Stimulated activated naive CD8-positive, alpha-beta T cell treated with anti-CD3 and anti-CD28 coated beads, Interleukin-15, Interleukin-2, amounts not matched to agents 100 U/mL and 50 U/mL, for 24 hours (primary cell): ENCODE results near the gene TRHDE.
"Not testable (repeated sequence)": the region's sequence is repeated elsewhere in the genome, so short reads cannot be mapped to it uniquely, and the experiment has no call there.

Experiments
- ATAC-seq: fragments of 150-1000 bp; cut with Tn5 transposase; one replicate; pipeline ENCODE4 v1.10.0; 2021
- DNase-seq: peaks from one replicate; pipeline ENCODE4 v3.0.0; 2021

Gene TRHDE

DNA sequence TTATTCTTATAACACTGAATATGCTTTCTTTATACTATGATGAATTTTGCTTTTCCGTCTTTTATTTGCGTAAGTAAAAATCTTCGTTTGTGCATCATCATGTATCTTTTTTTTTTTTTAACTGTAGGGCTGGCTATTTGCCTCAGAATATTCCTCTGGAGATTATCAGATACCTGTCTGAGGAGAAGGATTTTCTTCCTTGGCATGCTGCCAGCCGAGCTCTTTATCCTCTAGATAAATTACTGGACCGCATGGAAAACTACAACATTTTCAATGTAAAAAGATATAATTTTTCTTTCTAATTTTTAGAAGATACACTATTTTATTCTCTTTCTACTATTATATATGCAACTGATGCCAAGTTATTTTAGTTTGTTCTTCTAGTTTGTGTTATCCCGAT, 346.6 kb downstream of the TRHDE start:
- ATAC-seq: no peak
- no peak for DNase-seq

DNA sequence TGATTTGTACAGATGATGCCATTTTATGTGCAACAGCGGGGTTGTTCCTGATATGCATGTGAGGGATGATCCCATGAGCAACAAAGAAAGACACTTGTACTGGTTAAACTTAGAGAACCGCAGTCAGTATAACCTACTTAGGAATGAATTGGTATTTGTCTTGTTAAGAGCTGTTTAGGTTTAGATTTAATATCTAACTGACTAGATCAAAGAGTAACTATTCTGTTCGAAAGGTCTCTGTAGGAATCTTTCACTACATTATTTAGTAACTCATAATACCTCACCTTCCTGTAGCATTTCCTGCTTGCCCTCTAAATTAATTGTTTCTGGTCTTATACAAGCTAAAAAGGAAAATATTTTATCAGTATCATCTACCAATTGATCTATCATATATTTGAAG, 350.4 kb downstream of the TRHDE start:
- ATAC-seq: no peak
- no peak for DNase-seq

GRCh38 chr12:72631926-72632685, 359.9 kb downstream of the TRHDE start:
- ATAC-seq (no peak), DNase-seq (no peak)

DNA sequence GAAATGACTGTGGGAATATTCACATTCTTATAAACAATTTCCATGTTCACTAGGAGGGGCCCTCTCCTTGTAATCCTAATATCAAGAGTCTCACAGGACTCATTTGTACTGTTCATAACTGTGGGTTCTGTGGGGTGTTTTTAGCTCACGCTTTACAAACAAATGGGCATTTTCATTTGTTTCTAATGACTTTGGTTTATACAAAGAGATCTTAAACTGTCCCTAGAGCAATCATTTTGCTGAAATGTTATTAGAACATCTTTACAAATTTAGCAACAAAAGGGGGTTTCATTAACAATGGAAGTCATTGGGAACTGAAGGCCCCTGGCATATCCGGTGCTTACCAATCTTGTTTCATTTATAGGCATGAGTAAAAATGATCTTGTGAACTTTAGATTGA, 370.5 kb downstream of the TRHDE start:
- ATAC-seq (no peak), DNase-seq (no peak)

DNA sequence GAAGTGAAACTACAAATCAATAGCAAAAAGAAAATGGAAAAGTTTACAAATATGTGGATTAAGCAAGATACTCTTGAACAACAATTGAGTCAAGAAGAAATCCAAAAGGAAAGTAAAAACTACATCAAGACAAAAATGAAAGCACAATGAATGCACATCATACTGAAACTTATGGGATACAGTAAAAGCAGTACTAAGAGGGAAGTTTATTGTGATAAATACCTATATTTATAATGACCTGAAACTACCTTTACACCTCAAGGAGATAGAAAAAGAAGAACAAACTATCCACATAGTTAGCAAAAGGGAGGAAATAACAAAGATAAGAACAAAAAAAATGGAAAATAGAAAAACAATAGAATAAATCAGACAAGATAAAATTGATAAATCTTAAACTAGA, 375.0 kb downstream of the TRHDE start:
- no peak for ATAC-seq
- no peak for DNase-seq

GRCh38 chr12:72658615-72659014, 386.4 kb downstream of the TRHDE start:
- ATAC-seq (no peak), DNase-seq (no peak)

GRCh38 chr12:72660174-72660573, 388.0 kb downstream of the TRHDE start:
- DNase-seq, ATAC-seq: not testable (repeated sequence)

DNA sequence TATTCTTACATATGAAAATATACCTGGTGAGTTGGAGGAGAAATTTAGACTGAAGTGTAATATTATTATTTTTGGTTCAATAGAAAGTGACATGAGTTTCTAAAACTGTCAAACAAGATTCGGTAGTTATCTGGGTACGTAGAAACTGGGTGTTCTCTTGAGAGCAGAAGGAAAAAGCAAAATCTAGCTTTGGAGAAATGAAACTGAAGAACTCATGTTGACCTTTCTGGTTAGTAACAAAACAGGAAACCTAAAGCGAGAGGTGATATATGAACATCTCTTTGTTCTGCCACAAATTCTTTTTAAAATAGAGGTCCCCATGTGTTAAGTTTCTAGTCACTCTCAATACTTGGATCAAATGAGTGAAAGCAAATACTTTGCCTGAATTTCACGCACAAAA, 401.7 kb downstream of the TRHDE start:
- DNase-seq (no peak), ATAC-seq (no peak)

DNA sequence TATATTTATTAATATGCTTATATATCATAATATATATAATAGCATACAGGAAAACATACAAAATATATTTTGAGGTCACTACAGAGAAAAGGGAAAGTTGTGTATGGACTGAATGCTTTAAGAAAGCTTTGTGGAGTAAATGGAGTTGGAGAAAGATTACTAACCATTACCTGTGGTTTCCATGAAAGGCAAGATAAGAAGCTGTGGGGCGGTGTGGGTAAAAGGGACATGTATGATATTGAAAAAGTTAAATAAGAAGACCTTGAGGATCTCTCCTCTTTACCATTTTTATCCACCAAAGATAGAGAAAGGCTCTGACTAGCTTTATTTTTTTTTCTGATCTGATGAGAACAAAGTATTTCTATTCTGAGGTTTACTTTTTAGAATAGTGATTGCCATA, 404.4 kb downstream of the TRHDE start:
- ATAC-seq: no peak
- no peak for DNase-seq

DNA sequence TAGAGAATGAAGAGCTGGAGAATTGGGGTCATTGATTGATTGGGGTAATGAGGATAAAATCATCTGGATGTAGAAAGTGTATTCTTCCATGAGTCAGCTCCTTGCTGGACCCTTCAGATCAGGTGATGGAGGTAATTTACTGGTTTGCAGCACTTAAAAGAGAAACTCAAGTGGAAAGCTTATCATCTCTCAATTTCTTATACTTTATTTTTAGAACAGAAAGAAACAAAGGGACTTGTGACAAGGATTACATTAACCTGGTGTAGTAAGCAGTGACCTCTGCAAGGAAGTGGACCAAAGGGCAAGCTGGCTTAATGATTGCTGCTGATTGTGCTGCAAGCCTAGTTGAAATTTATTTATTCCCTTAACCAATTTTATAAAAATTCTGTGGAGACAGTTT, 405.0 kb downstream of the TRHDE start:
- ATAC-seq: no peak
- DNase-seq: no peak

DNA sequence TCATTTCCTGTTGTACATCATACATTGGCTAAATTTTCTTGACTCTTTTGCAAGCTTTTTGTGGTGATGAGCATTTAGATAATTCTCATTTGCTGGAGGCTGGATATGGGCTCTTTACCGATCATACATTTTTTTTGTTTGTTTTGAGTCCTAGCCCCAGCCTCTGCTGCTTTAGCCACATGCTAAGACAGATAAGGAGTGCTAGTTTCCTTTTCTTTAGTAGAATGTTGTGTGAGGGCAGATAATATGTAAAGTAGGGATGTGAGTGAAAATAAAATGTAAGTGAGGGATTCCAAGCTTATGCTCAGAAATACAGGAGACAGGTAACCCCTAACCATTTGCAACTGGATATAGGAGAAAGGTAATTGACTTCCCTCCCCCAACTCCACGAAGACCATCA, 405.7 kb downstream of the TRHDE start:
- DNase-seq (no peak), ATAC-seq (no peak)

DNA sequence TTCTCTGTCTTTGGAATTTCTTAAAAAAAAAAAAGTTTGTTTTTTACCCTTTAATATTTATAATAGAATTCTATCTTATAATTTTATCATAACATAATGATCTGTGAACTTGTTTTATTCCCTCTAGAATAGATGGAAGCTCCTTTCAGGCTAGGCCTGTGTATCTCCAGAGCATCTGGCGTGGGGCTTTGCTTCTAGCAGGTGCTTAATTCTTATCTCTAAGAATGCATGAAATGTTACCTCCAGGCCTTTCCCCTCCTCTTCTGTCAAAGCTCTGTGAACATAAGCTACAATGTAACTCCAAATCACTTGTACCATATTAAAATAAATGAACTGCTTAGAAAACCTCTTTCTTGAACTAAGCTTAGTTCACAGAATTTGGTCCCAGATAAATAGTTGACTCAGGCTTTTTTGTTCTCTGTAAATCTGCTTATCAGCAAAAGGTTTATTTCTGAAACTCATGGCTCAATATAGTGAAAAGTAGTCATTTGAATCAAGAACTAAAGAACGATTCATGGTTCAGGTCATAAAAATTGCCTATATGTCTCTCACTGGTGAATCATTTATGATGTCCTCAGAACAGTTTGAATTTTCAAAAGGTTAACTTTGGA, 407.1 kb downstream of the TRHDE start:
- no peak for ATAC-seq
- DNase-seq: no peak

DNA sequence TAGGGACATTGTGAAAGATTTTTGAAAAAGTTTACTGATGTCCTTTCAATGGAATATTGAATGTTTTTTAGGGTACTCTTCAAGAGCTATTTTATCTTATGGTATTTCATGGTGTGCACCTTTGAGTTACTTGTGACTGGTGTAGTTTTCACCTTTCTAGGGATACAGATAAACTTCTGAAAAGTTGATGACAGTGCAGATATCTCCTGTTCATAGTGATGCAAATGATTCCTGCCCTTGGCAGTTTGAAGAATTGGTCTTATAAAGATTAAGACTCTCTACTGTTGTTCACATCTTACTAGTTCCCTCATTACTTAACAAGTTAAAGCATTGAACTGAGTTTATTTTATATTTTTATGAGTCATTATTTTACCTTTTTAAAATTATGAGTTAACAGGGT, 408.9 kb downstream of the TRHDE start:
- ATAC-seq (no peak), DNase-seq (no peak)

DNA sequence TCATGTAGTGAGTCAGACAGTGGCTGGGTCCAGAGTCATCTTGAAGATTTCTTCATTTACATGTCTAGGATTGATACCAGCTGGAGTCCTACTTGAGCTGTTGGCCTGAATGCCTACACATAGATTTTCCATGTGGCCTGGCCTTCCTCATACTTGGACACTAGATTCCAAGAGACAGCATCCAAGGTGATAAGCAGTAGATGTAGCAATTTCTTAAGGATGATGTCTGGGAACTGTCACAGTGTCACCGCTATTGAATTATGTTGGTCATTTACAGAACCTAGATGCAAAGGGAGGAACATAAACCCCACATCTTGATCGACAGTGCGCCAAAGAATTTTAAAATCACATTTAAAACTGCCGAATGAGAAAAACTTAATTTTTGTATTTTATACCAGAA, 412.3 kb downstream of the TRHDE start:
- DNase-seq: no peak

DNA sequence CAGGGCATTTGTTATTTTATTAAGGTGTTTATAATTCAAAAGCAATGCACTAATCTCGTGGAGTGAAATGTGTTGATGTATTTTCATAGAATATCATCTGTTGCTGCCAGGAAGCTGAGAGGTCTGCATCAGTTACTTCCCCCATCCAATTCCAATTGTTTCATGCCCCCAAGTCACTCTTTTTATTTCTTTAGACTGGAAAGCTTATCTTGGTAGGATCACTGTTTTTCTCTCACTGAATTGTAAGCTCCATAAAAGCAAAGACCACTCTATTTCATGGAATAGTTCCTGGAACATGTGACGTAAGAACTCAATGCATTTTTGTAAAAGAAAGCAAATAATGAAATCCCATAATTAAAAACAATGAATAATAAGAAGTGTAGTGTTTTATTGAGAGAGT, 420.2 kb downstream of the TRHDE start:
- no peak for DNase-seq
- ATAC-seq: no peak

More for the DNA sequence above, 412.3 kb downstream of the TRHDE start:
- ATAC-seq: no peak

DNA sequence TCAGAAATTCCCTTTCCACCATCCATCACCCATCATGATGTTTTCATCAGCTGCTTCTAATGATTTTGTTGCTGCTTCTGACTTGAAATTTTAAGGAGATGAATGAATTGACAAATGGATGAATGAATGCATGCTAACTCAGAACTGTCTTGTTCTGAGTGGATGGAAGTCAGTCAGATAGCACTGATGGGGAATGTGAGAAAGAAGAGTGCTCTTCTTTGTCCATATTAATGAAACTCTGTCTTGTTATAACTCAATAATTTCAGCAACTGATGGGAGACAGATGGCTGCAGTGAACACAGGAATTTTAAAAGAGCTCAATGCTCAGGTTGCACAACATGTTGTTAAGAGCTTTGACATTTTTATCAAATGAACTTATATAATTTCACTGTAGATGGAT, 422.0 kb downstream of the TRHDE start:
- ATAC-seq (no peak), DNase-seq (no peak)

- DNase-seq (no peak), ATAC-seq (no peak)
Observed at GRCh38 chr12:72699362-72699761, 427.2 kb downstream of the TRHDE start.

DNA sequence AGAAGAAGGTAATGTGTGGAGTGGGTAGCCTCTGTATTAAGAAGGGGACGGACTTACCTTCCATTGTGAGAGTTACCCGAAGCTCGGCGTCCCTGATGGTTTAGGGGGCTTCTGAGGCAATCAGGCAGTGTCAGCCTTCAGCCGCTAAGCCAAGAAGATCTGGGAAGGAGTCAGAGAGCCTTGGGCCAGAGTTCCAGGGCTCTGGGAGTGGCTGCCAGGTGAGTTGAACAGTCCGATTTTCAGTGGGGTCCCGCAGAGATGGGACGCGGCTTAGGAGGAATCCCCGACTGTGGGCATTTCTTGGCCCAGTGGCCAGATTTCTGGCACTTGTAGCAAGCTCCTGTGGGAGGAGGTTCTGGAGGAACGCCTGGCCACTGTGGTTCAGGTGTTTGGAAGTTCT, 439.9 kb downstream of the TRHDE start:
- DNase-seq, ATAC-seq: not testable (repeated sequence)

GRCh38 chr12:72716221-72716620, 444.1 kb downstream of the TRHDE start:
- no peak for ATAC-seq

DNA sequence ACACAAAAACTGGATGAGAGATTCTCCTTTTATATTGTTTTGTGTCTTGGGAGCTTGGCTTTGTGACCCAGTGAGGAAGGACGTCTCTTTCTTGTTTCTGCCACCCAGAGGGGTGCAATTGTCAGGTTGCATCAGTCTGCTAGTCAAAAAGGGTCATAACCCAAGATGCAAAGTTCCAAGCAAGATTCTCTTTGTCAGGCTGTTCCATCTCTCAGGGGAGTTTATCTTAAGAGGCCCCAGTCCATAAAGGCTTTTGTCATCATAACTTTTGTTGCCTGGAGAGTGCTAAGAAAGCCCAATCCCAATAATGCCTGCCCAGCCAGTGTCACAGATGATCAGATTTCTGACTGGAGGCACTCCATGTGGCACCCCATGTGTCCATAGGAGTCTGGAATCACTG, 444.9 kb downstream of the TRHDE start:
- ATAC-seq (no peak), DNase-seq (no peak)

More at GRCh38 chr12:72716221-72716620, 444.1 kb downstream of the TRHDE start:
- no peak for DNase-seq
